GM18505 (cell line): ENCODE data around the gene NELL1.

Source experiments
- ATAC-seq: cut with Tn5 transposase; IDR thresholded peaks from one replicate; pipeline ENCODE4 v1.9.1; 2021; ENCODE audit not compliant: unreplicated experiment
- POLR2A ChIP-seq: IDR thresholded peaks from 4 replicates; pipeline ENCODE4 v1.6.1; 2011; ENCODE audit warnings: borderline replicate concordance; ENCODE audit not compliant: insufficient read depth, insufficient read length; ENCODE audit errors: extremely low read depth

The NELL1 gene

DNA sequence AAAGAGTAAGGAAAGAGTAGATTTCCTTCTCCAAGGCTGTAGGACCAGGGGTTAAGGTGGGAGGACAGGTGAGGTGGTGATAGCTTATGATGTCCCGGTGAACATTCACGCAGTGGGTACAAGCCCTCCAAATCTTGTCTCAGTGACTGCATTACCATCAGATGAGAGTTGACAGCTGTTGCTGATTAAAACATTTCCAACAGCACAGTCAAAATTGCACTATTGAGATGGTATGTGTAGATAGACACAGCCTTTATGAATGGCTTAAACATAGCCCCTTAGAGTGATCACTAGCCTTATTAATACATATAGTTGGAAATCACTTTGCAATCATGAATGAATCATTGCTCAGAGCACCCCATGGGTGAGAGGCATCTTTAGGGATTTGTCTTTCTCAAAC lies 7.3 kb downstream of the NELL1 start:
- no peak for ATAC-seq

DNA sequence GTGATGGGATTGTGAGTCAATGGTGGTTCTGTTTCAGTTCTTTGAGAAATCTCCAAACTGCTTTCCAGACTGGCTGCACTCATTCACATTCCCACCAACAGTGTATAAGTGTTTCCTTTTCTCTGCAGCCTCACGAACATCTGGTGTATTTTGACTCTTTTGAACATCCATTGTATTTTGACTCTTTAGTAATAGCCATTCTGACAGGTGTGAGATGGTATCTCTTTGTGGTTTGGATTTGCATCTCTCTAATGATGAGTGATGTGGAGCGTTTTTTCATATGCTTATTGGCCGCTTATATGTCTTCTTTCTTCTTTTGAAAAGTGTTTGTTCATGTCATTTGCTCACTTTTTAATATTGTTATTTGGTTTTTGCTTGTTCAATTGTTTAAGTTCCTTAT lies 19.4 kb downstream of the NELL1 start:
- no peak for ATAC-seq
- no peak for TF ChIP-seq POLR2A

More for the DNA sequence above, 7.3 kb downstream of the NELL1 start:
- TF ChIP-seq POLR2A: no peak

DNA sequence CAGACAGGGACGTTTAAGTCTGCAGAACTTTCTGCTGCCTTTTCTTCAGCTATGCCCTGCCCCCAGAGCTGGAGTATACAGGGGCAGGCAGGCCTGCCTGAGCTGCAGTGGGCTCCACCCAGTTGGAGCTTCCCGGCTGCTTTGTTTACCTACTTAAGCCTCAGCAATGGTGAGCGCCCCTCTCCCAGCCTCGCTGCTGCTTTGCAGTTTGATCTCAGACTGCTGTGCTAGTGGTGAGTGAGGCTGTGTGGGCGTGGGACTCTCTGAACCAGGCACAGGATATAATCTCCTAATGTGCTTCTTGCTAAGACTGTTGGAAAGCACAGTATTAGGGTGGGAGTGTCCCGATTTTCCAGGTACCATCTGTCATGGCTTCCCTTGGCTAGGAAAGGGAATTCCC lies 38.5 kb downstream of the NELL1 start:
- TF ChIP-seq POLR2A: no peak
- no peak for ATAC-seq

DNA sequence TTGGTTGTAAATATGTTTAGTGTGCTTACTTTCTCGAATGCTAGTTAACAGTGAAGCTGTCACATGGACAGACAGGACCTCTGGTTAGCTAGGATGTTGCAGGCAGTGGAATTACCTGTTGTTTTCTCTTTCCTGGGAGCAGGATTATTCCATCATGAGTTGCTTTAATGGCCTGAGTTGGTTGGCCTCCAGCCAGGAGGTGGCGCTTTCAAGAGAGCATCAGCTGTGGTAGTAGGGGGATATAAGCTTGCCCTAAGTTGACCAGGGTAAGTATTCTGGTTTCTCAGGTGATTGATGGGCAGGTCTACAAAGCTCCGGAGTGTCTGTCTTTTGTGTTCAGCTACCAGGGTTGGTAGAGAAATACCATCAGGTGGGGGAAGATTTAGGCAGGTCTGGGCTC lies 43.5 kb downstream of the NELL1 start:
- no peak for ATAC-seq
- TF ChIP-seq POLR2A: no peak

DNA sequence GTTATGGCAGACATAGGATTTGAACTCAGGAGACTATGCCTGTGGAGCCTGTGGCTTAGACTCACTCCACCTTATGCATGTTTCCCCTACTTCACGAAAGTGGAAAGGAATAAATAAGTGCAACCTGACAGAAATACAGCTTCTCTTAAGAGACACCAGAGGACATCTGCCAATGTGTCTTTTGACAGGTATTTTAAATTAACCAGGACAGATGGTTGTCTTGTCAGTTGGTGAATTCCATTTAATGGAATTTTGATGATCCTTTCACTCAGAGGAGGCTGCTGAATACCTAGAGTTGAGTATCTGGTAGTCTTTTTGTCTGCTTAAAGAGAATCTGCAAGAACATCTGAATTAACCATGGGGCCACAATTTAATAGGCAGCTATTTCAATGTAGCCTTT lies 46.1 kb downstream of the NELL1 start:
- no peak for TF ChIP-seq POLR2A
- ATAC-seq: no peak

DNA sequence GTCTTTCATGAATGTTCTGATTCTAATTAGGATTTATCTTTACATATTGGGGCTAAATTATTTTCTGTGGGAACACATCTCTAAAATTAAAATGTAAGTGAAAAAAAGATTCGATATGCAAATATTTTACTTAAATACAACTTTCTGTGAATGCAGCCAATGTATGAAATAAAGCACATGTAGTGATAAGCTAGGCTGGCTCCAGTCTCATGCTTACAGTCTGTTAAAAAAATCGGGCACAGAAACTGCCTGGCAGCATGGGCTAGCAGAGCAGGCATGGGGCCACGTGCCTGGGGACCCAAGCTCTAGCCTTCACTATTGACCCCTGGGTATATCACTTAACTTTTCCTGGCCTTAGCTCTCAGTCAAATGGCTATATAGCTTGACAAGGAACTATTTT lies 46.5 kb downstream of the NELL1 start:
- ATAC-seq: no peak

DNA sequence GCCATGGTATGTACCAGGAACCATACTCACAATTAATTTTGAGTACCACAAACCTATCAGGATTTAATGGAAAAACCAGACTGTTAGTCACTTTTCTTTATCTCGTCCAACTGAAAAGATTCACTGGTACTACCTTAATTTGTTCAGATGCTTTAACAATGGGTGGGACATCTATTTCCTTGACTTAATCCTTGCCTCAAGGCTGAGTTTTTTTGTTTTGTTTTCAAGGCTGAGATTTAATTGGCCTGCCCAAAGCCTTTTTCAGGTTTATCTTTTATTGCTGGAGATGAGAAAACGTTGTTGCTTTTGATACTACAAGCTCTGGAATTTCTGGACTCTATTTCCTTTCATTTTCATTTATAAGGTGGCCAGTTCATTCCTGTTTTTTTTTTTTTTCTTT lies 50.4 kb downstream of the NELL1 start:
- no peak for TF ChIP-seq POLR2A
- ATAC-seq: no peak

More for the DNA sequence above, 46.5 kb downstream of the NELL1 start:
- TF ChIP-seq POLR2A: no peak

GRCh38 chr11:20723366-20723765 lies 54.0 kb downstream of the NELL1 start:
- no peak for ATAC-seq
- TF ChIP-seq POLR2A: no peak

DNA sequence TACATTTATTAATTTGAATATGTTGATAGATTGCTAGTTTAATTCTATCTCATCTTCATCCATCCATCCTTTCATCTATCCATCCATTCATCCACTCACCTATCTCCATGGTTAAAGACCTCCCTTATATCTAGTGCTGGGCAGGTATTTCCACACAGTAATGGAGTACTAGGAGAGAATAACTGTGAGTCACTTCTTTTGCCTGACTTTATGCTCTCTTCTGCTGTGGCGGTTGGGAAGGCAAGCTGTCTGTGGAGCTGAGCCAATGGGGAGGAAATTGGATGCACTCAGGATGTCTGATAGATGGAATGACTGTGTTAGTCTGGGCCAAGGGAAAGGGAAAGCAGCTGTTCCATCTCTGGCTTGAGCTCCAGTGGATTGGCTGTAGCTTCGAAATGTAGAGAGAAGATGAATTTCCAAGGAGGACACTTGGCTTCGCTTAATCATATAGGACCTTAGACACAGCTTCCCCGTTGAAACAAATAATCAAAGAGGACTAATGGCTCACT lies 60.3 kb downstream of the NELL1 start:
- TF ChIP-seq POLR2A: no peak
- ATAC-seq: no peak

DNA sequence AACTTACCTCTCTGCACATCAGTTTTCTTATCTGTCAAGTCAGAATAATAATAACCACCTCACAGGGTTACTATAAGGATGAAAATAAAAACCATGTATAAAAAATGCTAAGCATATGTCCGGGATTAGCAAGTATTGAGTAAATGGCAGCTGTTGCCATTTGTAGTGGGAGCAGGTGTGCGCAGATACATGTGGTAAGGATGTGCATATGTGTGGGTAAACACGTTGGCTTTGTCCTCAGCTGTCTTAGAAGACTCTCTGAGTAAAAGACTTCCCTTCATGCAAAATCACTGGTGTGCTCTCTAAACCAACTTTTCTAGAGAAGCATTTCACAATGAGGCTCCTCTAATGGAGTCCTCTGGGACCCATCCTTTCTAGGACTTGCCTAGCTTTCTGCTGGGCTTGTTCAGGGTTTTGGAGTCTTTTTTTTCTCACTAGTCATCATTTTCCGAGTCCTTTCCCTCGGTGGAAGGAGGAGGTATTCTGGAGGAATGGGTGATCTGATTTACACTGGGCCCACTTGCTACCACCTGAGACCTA lies 62.4 kb downstream of the NELL1 start:
- ATAC-seq: no peak
- TF ChIP-seq POLR2A: no peak

GRCh38 chr11:20739107-20739506 lies 69.7 kb downstream of the NELL1 start:
- ATAC-seq: no peak
- TF ChIP-seq POLR2A: no peak

DNA sequence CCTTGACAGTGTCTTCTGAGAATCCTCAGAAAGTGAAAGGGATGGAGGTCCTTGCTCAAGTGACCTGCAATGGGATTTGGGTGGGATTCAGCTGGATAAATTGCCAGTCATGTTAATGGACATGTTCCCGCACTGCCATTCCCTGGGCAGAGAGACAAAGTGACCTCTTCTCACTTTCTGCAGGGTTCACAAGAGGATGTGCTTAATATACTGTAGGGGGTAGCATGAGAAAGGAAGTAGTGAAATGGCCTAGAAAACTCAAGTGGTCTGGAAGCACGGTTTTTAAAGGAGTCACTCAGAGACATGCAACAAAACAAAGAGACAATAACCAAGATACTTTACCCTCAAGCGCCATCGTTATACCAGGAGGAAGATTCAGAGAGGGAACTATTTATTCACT lies 70.2 kb downstream of the NELL1 start:
- no peak for TF ChIP-seq POLR2A
- ATAC-seq: no peak

GRCh38 chr11:20754933-20755332 lies 85.5 kb downstream of the NELL1 start:
- no peak for ATAC-seq
- no peak for TF ChIP-seq POLR2A

DNA sequence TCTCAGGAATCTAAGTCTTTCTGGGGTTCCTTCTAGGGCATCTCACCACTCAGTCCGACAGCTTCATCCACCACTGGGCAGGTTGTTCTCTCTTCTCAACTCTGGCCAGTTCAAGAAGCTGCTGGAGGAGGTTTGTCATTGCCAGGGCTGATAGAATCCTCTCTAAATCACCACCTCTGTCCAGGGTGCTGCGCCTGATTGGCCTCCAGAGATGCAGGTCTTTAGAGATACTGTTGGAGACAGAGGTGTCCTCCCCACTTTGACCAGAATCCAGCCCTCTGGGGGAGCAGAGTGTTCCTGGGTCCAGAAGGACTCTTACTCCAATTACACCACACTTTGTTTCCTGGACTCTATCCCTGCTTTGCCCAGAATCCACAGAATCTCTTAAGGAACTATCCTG lies 90.2 kb downstream of the NELL1 start:
- TF ChIP-seq POLR2A: no peak
- ATAC-seq: no peak

- ATAC-seq: no peak
- TF ChIP-seq POLR2A: no peak
Observed at GRCh38 chr11:20760811-20761210, 91.4 kb downstream of the NELL1 start.
